GM18519 (cell line): Measurements from ENCODE around the gene EYA2.

Source experiments
- ATAC-seq: cut with Tn5 transposase; IDR thresholded peaks from one replicate; pipeline ENCODE4 v1.9.1; 2021; ENCODE audit warnings: mild to moderate bottlenecking, moderate library complexity; ENCODE audit not compliant: unreplicated experiment, low FRiP score

Gene EYA2

DNA sequence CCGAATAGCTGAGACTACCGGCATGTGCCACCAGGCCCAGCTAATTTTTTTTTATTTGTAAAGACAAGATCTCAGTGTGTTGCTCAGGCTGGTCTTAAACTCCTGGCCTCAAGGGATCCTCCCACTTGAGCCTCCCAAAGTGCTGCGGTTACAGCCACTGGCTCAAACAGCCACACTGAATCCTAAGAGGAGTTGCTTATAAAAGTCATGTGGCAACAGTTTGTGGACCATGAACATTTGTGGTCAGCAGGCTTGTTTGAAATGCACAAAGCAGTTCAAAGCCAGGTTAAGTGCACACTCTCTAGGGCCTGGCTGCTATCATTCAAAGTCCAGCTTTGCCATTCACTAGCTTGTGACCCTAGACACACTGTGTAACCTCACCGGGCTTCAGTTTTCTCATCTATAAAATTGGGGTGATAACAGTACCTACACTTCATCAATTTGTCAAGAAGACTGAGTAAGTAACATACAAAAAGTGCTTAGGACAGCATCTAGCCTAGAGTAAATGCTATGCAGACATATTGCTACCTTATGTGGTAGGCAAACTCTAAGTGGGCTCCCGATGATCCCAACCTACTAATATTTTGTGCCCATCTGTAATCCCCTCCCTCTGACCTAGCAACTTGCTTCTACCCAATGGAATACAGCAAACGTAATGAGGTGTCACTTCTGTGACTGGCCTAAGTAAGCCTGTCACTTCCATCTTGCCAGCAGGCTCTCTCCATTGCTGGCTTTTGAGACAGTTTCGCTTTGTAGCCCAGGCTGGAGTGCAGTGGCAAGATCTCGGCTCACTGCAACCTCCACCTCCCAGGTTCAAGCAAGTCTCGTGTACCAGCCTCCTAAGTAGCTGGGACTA lies 338.9 kb downstream of the EYA2 start:
- ATAC-seq: no peak

DNA sequence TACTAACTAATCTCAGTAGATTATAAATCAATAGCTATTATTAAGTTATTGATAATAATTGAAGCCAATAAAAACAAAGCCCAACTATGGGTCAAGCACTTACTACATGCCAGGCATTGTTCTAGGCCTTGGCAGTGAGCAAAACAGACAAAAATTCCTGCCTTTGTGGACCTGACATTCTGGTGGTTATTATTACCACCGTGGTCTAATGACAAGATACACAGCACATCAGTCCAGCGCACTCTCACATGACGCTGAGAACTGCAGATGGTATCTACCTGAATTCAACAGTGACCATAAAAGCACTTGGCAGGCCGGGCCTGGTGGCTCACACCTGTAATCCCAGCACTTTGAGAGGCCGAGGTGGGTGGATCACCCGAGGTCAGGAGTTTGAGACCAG lies 340.5 kb downstream of the EYA2 start:
- no peak for ATAC-seq

DNA sequence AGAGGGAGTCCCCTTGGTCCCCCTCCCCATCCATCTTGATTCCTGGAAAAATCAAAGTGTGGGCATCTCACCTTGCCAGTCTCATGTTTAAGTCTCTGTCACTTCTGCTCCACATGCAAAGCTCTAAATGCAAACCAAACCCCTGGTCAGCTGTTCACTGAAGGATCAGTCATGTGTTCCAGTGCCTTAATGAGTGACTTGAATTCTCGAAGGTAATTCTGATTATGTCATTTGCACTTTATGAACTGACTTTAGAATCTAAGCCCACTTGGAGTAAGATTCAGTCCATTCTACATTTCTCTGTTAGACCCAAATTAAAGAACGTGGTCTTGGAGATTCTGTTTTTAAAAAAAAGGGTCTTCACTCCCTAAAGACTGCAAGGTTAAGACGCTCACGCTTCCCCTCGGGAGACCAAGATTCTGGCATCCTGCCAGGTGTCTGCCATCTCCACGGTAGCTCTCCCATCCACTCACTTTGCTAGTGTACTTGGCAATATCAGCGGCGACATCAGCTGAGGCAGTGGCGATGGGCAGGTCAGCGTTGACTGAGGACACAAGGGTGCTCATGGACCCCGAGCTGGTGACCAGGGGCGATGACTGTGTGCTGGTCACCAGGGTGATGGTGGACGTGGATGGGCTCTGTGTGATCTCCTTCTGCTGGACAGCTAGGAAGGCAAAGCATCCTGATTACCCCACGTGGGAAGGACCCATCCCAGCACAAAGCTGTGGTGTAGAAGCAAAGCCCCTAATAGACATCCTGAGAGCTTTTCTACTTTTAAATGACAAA lies 341.4 kb downstream of the EYA2 start:
- no peak for ATAC-seq

DNA sequence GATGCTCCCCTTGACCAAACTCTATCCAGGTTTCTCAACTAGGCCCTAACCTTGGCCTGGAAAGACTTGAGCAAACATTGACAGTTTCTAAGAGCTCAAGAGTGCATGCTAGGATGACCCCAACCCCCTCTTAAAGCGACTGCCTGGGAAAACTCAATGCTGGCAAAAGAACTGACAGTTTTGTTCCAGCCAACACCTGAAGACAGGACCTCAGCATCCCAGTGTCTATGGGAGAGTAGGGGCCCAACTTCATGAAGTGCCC lies 341.9 kb downstream of the EYA2 start:
- ATAC-seq: no peak

DNA sequence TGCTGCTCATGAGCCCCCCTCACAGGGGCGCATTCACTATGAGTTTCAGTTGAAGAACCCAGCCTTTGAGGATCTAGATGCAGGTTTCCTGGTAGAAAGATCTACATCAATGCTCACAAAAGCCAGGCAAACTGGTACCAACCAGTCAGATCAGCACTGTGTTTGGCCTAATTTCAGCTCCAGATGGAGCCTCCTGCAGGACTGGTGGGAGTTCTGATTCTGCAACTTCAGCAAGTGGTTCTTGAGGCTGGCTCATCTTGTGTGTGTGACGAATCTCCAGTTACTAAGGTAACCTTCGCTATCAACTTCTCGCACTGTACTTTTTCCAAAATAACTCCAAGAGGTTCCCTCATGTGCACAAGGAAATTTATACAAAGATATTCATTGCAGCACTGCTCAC lies 343.1 kb downstream of the EYA2 start:
- ATAC-seq: no peak
